ENCODE data around the gene CALHM5. TPM values are rescaled to one million over a fixed set of nuclear protein-coding genes. Genes with fewer than 3 reads are reported as not detected.

CALHM5 gene
- total RNA-seq, 2 donors from 2014 or later, result not detected

GRCh38 chr6:116529466-116530290, 18.2 kb downstream of the CALHM5 start:
- no peak for DNase-seq (ENCODE audit: low spot score in 2 of 2)
- H3K36me3 Mint-ChIP-seq, result no peaks in the 10 kb centered on the region
- no peak overlapping the region for H3K27ac Mint-ChIP-seq
- H3K9me3 Mint-ChIP-seq, result no peaks in the 10 kb centered on the region
- no peak for ATAC-seq

- no peaks in the 10 kb centered on the region for H3K36me3 Mint-ChIP-seq
- no peaks in the 10 kb centered on the region for H3K9me3 Mint-ChIP-seq
- DNase-seq (ENCODE audit: low spot score in 2 of 2) (no peak), ATAC-seq (no peak)
- H3K27ac Mint-ChIP-seq, result no peak overlapping the region
These were observed 19.0 kb downstream of the CALHM5 start for GRCh38 chr6:116530436-116530835.

- Mint-ChIP-seq H3K9me3 (no peaks in the 10 kb centered on the region), H3K27ac (no peak overlapping the region), H3K36me3 (no peaks in the 10 kb centered on the region)
- DNase-seq (ENCODE audit: low spot score in 2 of 2) (peak in 1 of 2 donors; percentile 61), ATAC-seq (peak; percentile 83 to 90)
These were observed 20.5 kb downstream of the CALHM5 start for GRCh38 chr6:116531675-116532570.

GRCh38 chr6:116533233-116533957, 22.0 kb downstream of the CALHM5 start:
- no peaks in the 10 kb centered on the region for H3K36me3 Mint-ChIP-seq
- H3K27ac Mint-ChIP-seq, result no peak overlapping the region
- H3K9me3 Mint-ChIP-seq, result no peaks in the 10 kb centered on the region
- DNase-seq (ENCODE audit: low spot score in 2 of 2) (no peak), ATAC-seq (no peak)

GRCh38 chr6:116535109-116535508, 23.7 kb downstream of the CALHM5 start:
- Mint-ChIP-seq H3K27ac (no peak overlapping the region), H3K36me3 (no peaks in the 10 kb centered on the region), H3K9me3 (no peaks in the 10 kb centered on the region)
- ATAC-seq (no peak), DNase-seq (ENCODE audit: low spot score in 2 of 2) (no peak)

- Mint-ChIP-seq H3K36me3 (no peaks in the 10 kb centered on the region), H3K9me3 (no peaks in the 10 kb centered on the region), H3K27ac (no peak overlapping the region)
- DNase-seq (ENCODE audit: low spot score in 2 of 2), result peak in 1 of 2 donors; percentile 48
- peak; percentile 61 to 67 for ATAC-seq
These were observed 24.8 kb downstream of the CALHM5 start for GRCh38 chr6:116536216-116536621.

- ATAC-seq (no peak), DNase-seq (ENCODE audit: low spot score in 2 of 2) (no peak)
- Mint-ChIP-seq H3K36me3 (no peaks in the 10 kb centered on the region), H3K27ac (no peak overlapping the region), H3K9me3 (no peaks in the 10 kb centered on the region)
These were observed 31.0 kb downstream of the CALHM5 start for GRCh38 chr6:116542426-116542825.

- Mint-ChIP-seq H3K27ac (no peak overlapping the region), H3K9me3 (no peaks in the 10 kb centered on the region), H3K36me3 (no peaks in the 10 kb centered on the region)
- DNase-seq (ENCODE audit: low spot score in 2 of 2) (no peak), ATAC-seq (no peak)
These were observed 31.7 kb downstream of the CALHM5 start for GRCh38 chr6:116543149-116543548.

- Mint-ChIP-seq H3K9me3 (no peaks in the 10 kb centered on the region), H3K27ac (no peak within 1 kb of the TSS), H3K36me3 (no peaks in the 10 kb centered on the region)
- DNase-seq (ENCODE audit: low spot score in 2 of 2), result no peak
- ATAC-seq, result no peak
These were observed 34.2 kb downstream of the CALHM5 start, which contains the start of gene TRAPPC3L for GRCh38 chr6:116545651-116546050. Gene TRAPPC3L (minus strand): TSS chr6:116545684. CDS start chr6:116545514, 170 bp downstream.

- DNase-seq (ENCODE audit: low spot score in 2 of 2) (no peak), ATAC-seq (no peak)
- Mint-ChIP-seq H3K27ac (no peak overlapping the region), H3K9me3 (no peaks in the 10 kb centered on the region), H3K36me3 (no peaks in the 10 kb centered on the region)
These were observed 35.9 kb downstream of the CALHM5 start for GRCh38 chr6:116547358-116547757.

GRCh38 chr6:116550796-116551195, 39.4 kb downstream of the CALHM5 start:
- Mint-ChIP-seq H3K36me3 (no peaks in the 10 kb centered on the region), H3K9me3 (no peaks in the 10 kb centered on the region)
- no peak for ATAC-seq

GRCh38 chr6:116553451-116553850, 42.0 kb downstream of the CALHM5 start, which contains the start of gene CALHM4:
Gene CALHM4 (plus strand): TSS chr6:116553751. CDS start chr6:116553794, 43 bp downstream.
- Mint-ChIP-seq H3K9me3 (no peaks in the 10 kb centered on the region), H3K27ac (no peak within 1 kb of the TSS), H3K36me3 (no peaks in the 10 kb centered on the region)
- no peak for DNase-seq (ENCODE audit: low spot score in 2 of 2)
- ATAC-seq, result no peak

More at GRCh38 chr6:116550796-116551195, 39.4 kb downstream of the CALHM5 start:
- H3K27ac Mint-ChIP-seq, result no peak overlapping the region
- no peak for DNase-seq (ENCODE audit: low spot score in 2 of 2)

- no peak for DNase-seq (ENCODE audit: low spot score in 2 of 2)
- Mint-ChIP-seq H3K27ac (no peak overlapping the region), H3K36me3 (no peaks in the 10 kb centered on the region), H3K9me3 (no peaks in the 10 kb centered on the region)
- ATAC-seq, result no peak
These were observed 44.6 kb downstream of the CALHM5 start for GRCh38 chr6:116556065-116556464.

GRCh38 chr6:116556814-116557415, 45.5 kb downstream of the CALHM5 start:
- H3K36me3 Mint-ChIP-seq, result no peaks in the 10 kb centered on the region
- H3K27ac Mint-ChIP-seq, result no peak overlapping the region
- no peaks in the 10 kb centered on the region for H3K9me3 Mint-ChIP-seq
- no peak for ATAC-seq
- no peak for DNase-seq (ENCODE audit: low spot score in 2 of 2)

- no peaks in the 10 kb centered on the region for H3K9me3 Mint-ChIP-seq
These were observed 46.5 kb downstream of the CALHM5 start for GRCh38 chr6:116557893-116558292.

GRCh38 chr6:116560130-116560529, 48.7 kb downstream of the CALHM5 start:
- H3K27ac Mint-ChIP-seq, result no peak overlapping the region

More at GRCh38 chr6:116557893-116558292, 46.5 kb downstream of the CALHM5 start:
- Mint-ChIP-seq H3K27ac (no peak overlapping the region), H3K36me3 (no peaks in the 10 kb centered on the region)
- no peak for DNase-seq (ENCODE audit: low spot score in 2 of 2)
- ATAC-seq, result no peak

More at GRCh38 chr6:116560130-116560529, 48.7 kb downstream of the CALHM5 start:
- ATAC-seq (no peak), DNase-seq (ENCODE audit: low spot score in 2 of 2) (no peak)
- Mint-ChIP-seq H3K36me3 (no peaks in the 10 kb centered on the region), H3K9me3 (no peaks in the 10 kb centered on the region)

Measured in activated naive CD4-positive, alpha-beta T cell treated with anti-CD3 and anti-CD28 coated beads, Interleukin-2, amount 50 U/mL, for 72 hours (primary cell).